Left lung (tissue), 10 donors: ENCODE data around the gene CMTM1. TPM values are rescaled to one million over a fixed set of nuclear protein-coding genes. Genes with fewer than 3 reads are reported as not detected.

Experiments used
- ATAC-seq: fragments of 200-7000 bp; cut with Tn5 transposase; one replicate; pipeline ENCODE4 v1.9.1; 2020; ENCODE audit warnings: moderate library complexity
- DNase-seq, 4 donors: peaks; one replicate each; pipeline ENCODE4 v3.0.0-alpha.2; 2013 to 2020
- H3K27ac ChIP-seq, 2 donors: fragments of 200-600 bp; sonication (generic) in 1 of 2; one replicate each; pipeline versions ENCODE4 v1.5.0 to v1.8.0; 2020 to 2021
- H3K27me3 ChIP-seq, 2 donors: fragments of 200-600 bp; sonication (generic) in 1 of 2; one replicate each; pipeline versions ENCODE4 v1.5.0 to v1.8.0; 2020 to 2021
- H3K36me3 ChIP-seq, 2 donors: fragments of 200-600 bp; sonication (generic) in 1 of 2; one replicate each; pipeline versions ENCODE4 v1.5.0 to v1.8.0; 2020 to 2021
- H3K4me1 ChIP-seq, 2 donors: fragments of 200-600 bp; one replicate each; pipeline ENCODE4 v1.8.0; 2021
- H3K4me3 ChIP-seq, 2 donors: fragments of 200-600 bp; sonication (generic) in 1 of 2; one replicate each; pipeline versions ENCODE4 v1.5.0 to v1.8.0; 2020 to 2021; ENCODE audit warnings: mild to moderate bottlenecking in 1 of 2
- H3K9me3 ChIP-seq, 2 donors: fragments of 200-600 bp; sonication (generic) in 1 of 2; one replicate each; pipeline versions ENCODE4 v1.5.0 to v1.8.0; 2020 to 2021
- CTCF ChIP-seq, 2 donors: fragments of 200-600 bp; sonication (generic) in 1 of 2; IDR thresholded peaks; one replicate each; pipeline versions ENCODE4 v1.5.0 to v1.8.0; 2021; ENCODE audit warnings: antibody characterized with exemption in 2 of 2
- intact Hi-C, 2 donors: fragments of 100-400 bp; cut with DNase I; formaldehyde crosslinking; loops; one replicate each; pipeline versions ENCODE4 v1.11.2 to v1.14.2; 2022
- polyA plus RNA-seq, 6 donors: library from polyadenylated mRNA; unstranded; fragments of 120-200 nt; gene quantifications; one replicate each; pipeline ENCODE4 v1.2.1, GENCODE V29; 2013; ENCODE audit not compliant: insufficient read length in 6 of 6
- total RNA-seq, 2 donors: library from RNA; stranded (reverse); fragmentation: NEBNext Ultra II Directional; extraction: Animal tissue kit (Norgen Biotek cat#: 25700); gene quantifications; one replicate each; pipeline ENCODE4 v1.2.1, GENCODE V29; 2021
- donor health status: DM: no; HTN: yes; CAD: no.
- donor health status: DM: no; HTN: no; CAD: no.

The CMTM1 gene
- total and polyA plus RNA-seq, 8 donors: 5.7 to 10.1 (median 9.5) TPM

GRCh38 chr16:66519482-66520373 lies 46.5 kb upstream of the CMTM1 start:
- H3K4me1 ChIP-seq: peaks cover 46 to 100% of the 10 kb centered on the region in 2 donors
- no peak overlapping the region for H3K4me3 ChIP-seq
- ATAC-seq: no peak
- no peak for DNase-seq
- H3K9me3 ChIP-seq: no peaks in the 10 kb centered on the region
- no peak for TF ChIP-seq CTCF (IDR thresholded peaks at IDR 0.05)
- peaks cover 0 to 2% of the 10 kb centered on the region in 2 donors for H3K36me3 ChIP-seq
- H3K27me3 ChIP-seq: no peaks in the 10 kb centered on the region
- intact Hi-C loops: no loop called here
- H3K27ac ChIP-seq: peak overlapping the region; percentile 79 to 99

GRCh38 chr16:66520406-66521170 lies 45.7 kb upstream of the CMTM1 start:
- peak in 2 of 4 donors; percentile 87 to 90 for DNase-seq
- Histone ChIP-seq H3K36me3 (peaks cover 0 to 11% of the 10 kb centered on the region in 2 donors), H3K27me3 (no peaks in the 10 kb centered on the region), H3K4me1 (peaks cover 40 to 100% of the 10 kb centered on the region in 2 donors), H3K9me3 (no peaks in the 10 kb centered on the region), H3K27ac (peak overlapping the region; percentile 79 to 99), H3K4me3 (no peak overlapping the region)
- ATAC-seq: peak; percentile 16
- intact Hi-C loops: no loop called here
- no peak for TF ChIP-seq CTCF (IDR thresholded peaks at IDR 0.05)

GRCh38 chr16:66521252-66521713 lies 45.0 kb upstream of the CMTM1 start:
- DNase-seq (peak in 1 of 4 donors; percentile 37), ATAC-seq (no peak)
- Histone ChIP-seq H3K36me3 (peaks cover 0 to 18% of the 10 kb centered on the region in 2 donors), H3K4me3 (no peak overlapping the region), H3K27ac (peak overlapping the region; percentile 76 to 99), H3K4me1 (peaks cover 34 to 100% of the 10 kb centered on the region in 2 donors), H3K27me3 (no peaks in the 10 kb centered on the region), H3K9me3 (no peaks in the 10 kb centered on the region)
- TF ChIP-seq CTCF (IDR thresholded peaks at IDR 0.05): no peak
- intact Hi-C loops: no loop called here

- peak in 2 of 4 donors; percentile 90 for DNase-seq
- Histone ChIP-seq H3K4me3 (no peak overlapping the region), H3K9me3 (no peaks in the 10 kb centered on the region), H3K36me3 (peaks cover 0 to 24% of the 10 kb centered on the region in 2 donors), H3K27me3 (no peaks in the 10 kb centered on the region), H3K27ac (peak overlapping the region; percentile 76 to 99), H3K4me1 (peaks cover 28 to 100% of the 10 kb centered on the region in 2 donors)
- intact Hi-C loops: no loop called here
- ATAC-seq: peak; percentile 65
- TF ChIP-seq CTCF (IDR thresholded peaks at IDR 0.05): no peak
Measured at GRCh38 chr16:66521951-66522771, 44.1 kb upstream of the CMTM1 start.
